ENCODE measurements around the gene SERINC5. TPM values are rescaled to one million over a fixed set of nuclear protein-coding genes. Genes with fewer than 3 reads are reported as not detected.
"Not testable (repeated sequence)": the region's sequence is repeated elsewhere in the genome, so short reads cannot be mapped to it uniquely, and the experiment has no call there.

Gene SERINC5
- total and polyA plus RNA-seq, 2 of the 4 experiments (the other 2 are of a cell fraction): 5.0 to 8.1 TPM

- Histone ChIP-seq H3K27me3 (ENCODE audit: control insufficient read depth, insufficient read depth, low read length) (no peaks in the 10 kb centered on the region), H3K4me2 (ENCODE audit: low read depth, low read length) (no peak overlapping the region), H3K23ac (ENCODE audit: low read depth, low read length) (no peak overlapping the region), H4K91ac (ENCODE audit: insufficient read depth, low read depth, low read length) (no peak overlapping the region), H2AK5ac (ENCODE audit: low read depth, low read length) (no peak overlapping the region), H2BK15ac (ENCODE audit: low read depth, low read length) (no peak overlapping the region), H3K4me3 (ENCODE audit: insufficient read depth, low read depth, low read length) (no peak overlapping the region), H4K8ac (ENCODE audit: low read depth in 2 of 2, low read length in 2 of 2) (no peak overlapping the region), H2BK20ac (ENCODE audit: low read depth, low read length) (no peak overlapping the region), H3K79me1 (ENCODE audit: low read depth in 1 of 2, low read length in 2 of 2) (no peaks in the 10 kb centered on the region), H2AFZ (replicated peaks; ENCODE audit: low read length, poor library complexity) (no peak overlapping the region), H3K4ac (ENCODE audit: low read depth, low read length) (no peak overlapping the region), H3K9ac (ENCODE audit: low read depth, low read length) (no peak overlapping the region), H3K18ac (ENCODE audit: low read depth, low read length) (no peak overlapping the region), H4K20me1 (ENCODE audit: insufficient read depth, low read length) (no peaks in the 10 kb centered on the region), H3K27ac (ENCODE audit: insufficient read depth, low read length) (no peak overlapping the region), H3K9me1 (ENCODE audit: insufficient read depth, low read length) (no peaks in the 10 kb centered on the region), H2BK5ac (ENCODE audit: low read depth, low read length, poor library complexity, severe bottlenecking) (no peak overlapping the region), H3K4me1 (ENCODE audit: control insufficient read depth, insufficient read depth, low read length) (no peaks in the 10 kb centered on the region), H2BK120ac (ENCODE audit: low read depth, low read length) (no peak overlapping the region), H2AK9ac (replicated peaks; ENCODE audit: low read depth, low read length, poor library complexity) (peak overlapping the region; percentile 43), H3K9me3 (ENCODE audit: control insufficient read depth, insufficient read depth, low read length) (no peaks in the 10 kb centered on the region), H3K36me3 (ENCODE audit: control insufficient read depth, insufficient read depth, low read length) (no peaks in the 10 kb centered on the region), H4K5ac (ENCODE audit: low read depth, low read length) (no peak overlapping the region), H3K56ac (ENCODE audit: extremely low read depth, insufficient read depth, low read length) (no peak overlapping the region), H3K14ac (replicated peaks; ENCODE audit: low read depth, low read length) (no peak overlapping the region)
- dilution Hi-C loops (cut with HindIII; ENCODE audit: low sequenced_read_pairs, unreplicated experiment) (no loop called here), intact Hi-C loops (cut with micrococcal nuclease) (no loop called here), in situ Hi-C loops (cut with MboI; ENCODE audit: low sequenced_read_pairs) (no loop called here)
- ChIA-PET CTCF (no interaction called here), POLR2A (ENCODE audit: unreplicated experiment) (no interaction called here)
- no TSS peak for BruUV-seq (replicated peaks)
- no peak for ATAC-seq (ENCODE audit: low read depth)
- WGBS, 2 experiments (ENCODE audit: extremely low coverage in 2 of 2, insufficient read length in 1 of 2): no CpG with 5 or more reads among the region's 5 CpGs
- TF ChIP-seq, protein P1, sequence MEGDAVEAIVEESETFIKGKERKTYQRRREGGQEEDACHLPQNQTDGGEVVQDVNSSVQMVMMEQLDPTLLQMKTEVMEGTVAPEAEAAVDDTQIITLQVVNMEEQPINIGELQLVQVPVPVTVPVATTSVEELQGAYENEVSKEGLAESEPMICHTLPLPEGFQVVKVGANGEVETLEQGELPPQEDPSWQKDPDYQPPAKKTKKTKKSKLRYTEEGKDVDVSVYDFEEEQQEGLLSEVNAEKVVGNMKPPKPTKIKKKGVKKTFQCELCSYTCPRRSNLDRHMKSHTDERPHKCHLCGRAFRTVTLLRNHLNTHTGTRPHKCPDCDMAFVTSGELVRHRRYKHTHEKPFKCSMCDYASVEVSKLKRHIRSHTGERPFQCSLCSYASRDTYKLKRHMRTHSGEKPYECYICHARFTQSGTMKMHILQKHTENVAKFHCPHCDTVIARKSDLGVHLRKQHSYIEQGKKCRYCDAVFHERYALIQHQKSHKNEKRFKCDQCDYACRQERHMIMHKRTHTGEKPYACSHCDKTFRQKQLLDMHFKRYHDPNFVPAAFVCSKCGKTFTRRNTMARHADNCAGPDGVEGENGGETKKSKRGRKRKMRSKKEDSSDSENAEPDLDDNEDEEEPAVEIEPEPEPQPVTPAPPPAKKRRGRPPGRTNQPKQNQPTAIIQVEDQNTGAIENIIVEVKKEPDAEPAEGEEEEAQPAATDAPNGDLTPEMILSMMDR (conservative IDR thresholded peaks at IDR 0.05; ENCODE audit: low read depth, low read length): no peak
- TF ChIP-seq SMC3 (IDR thresholded peaks at IDR 0.05; ENCODE audit: low read depth, low read length): no peak
- no peak for DNase-seq
Observed at GRCh38 chr5:80184235-80185023, 71.4 kb downstream of the SERINC5 start.

GRCh38 chr5:80183728-80184234 is 72.1 kb downstream of the SERINC5 start:
- H3K4me1 ChIP-seq (ENCODE audit: control insufficient read depth, insufficient read depth, low read length); H2BK120ac ChIP-seq (ENCODE audit: low read depth, low read length); H4K8ac ChIP-seq (ENCODE audit: low read depth in 2 of 2, low read length in 2 of 2); H3K9me1 ChIP-seq (ENCODE audit: insufficient read depth, low read length); H3K79me1 ChIP-seq (ENCODE audit: low read depth in 1 of 2, low read length in 2 of 2); H3K27me3 ChIP-seq (ENCODE audit: control insufficient read depth, insufficient read depth, low read length); H2AK5ac ChIP-seq (ENCODE audit: low read depth, low read length); BruUV-seq (replicated peaks); H4K91ac ChIP-seq (ENCODE audit: insufficient read depth, low read depth, low read length); H3K56ac ChIP-seq (ENCODE audit: extremely low read depth, insufficient read depth, low read length); H3K4me2 ChIP-seq (ENCODE audit: low read depth, low read length); H3K27ac ChIP-seq (ENCODE audit: insufficient read depth, low read length); H3K9ac ChIP-seq (ENCODE audit: low read depth, low read length); in situ Hi-C loops (cut with MboI; ENCODE audit: low sequenced_read_pairs); H3K4me3 ChIP-seq (ENCODE audit: insufficient read depth, low read depth, low read length); H3K18ac ChIP-seq (ENCODE audit: low read depth, low read length); H4K5ac ChIP-seq (ENCODE audit: low read depth, low read length); H2BK20ac ChIP-seq (ENCODE audit: low read depth, low read length); H3K36me3 ChIP-seq (ENCODE audit: control insufficient read depth, insufficient read depth, low read length); H3K9me3 ChIP-seq (ENCODE audit: control insufficient read depth, insufficient read depth, low read length); CTCF ChIA-PET; H3K14ac ChIP-seq (replicated peaks; ENCODE audit: low read depth, low read length); H3K4ac ChIP-seq (ENCODE audit: low read depth, low read length); H2BK15ac ChIP-seq (ENCODE audit: low read depth, low read length); POLR2A ChIA-PET (ENCODE audit: unreplicated experiment); H2AFZ ChIP-seq (replicated peaks; ENCODE audit: low read length, poor library complexity); DNase-seq; H4K20me1 ChIP-seq (ENCODE audit: insufficient read depth, low read length); H2AK9ac ChIP-seq (replicated peaks; ENCODE audit: low read depth, low read length, poor library complexity); H2BK5ac ChIP-seq (ENCODE audit: low read depth, low read length, poor library complexity, severe bottlenecking); H3K23ac ChIP-seq (ENCODE audit: low read depth, low read length); dilution Hi-C loops (cut with HindIII; ENCODE audit: low sequenced_read_pairs, unreplicated experiment); ATAC-seq (ENCODE audit: low read depth); intact Hi-C loops (cut with micrococcal nuclease): not testable (repeated sequence)
- 70% methylated on average over 2 of the region's 10 CpGs; no CpG with 5 or more reads in 1 of the 2 experiments for WGBS, 2 experiments (ENCODE audit: extremely low coverage in 2 of 2, insufficient read length in 1 of 2)
